Measurements from ENCODE around the gene MACROH2A2. TPM values are rescaled to one million over a fixed set of nuclear protein-coding genes. Genes with fewer than 3 reads are reported as not detected.

MACROH2A2 gene
- total and polyA plus RNA-seq, 2 of the 13 experiments (the other 11 are each of a cell fraction or from before 2014, with no cell fraction given): 9.8 to 43.1 TPM

DNA sequence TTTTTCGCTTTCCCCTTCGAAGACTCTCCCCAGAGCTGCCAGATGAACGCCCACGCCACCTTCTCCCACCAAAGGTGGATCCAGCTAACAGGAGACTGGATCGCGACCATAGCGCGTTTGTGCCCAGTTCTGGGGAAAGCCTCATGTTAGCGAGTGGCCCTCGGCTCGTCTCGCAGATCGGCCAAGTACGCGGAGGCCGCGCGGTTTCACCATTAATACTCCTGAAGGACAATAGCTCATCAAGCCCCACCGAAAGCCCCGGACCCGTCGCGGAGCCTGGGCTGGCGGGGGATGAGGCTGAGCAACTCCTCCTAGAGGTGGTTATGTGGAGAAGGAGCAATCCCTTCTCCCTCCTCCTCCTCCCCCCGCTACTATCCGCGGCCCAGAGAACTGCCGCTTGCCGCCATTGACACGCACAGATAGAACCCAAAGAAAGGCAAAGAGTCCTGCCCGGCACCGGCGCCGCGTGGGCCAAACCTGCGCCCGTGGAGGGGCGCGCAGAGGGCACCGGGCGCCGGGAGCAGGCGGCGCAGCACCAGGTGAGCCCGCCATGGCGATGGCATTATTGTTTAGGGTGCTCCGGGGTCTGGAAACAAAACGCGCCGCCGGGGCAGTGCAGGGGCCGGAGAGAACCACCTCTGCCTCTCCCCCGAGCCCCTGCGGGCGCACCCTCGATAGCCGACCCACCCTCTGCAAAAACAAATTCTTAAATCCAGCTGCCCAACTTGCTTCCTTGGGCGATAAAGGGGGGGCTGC lies at the start of gene MACROH2A2 (continued):
- TF ChIP-seq E2F5 (CRISPR knock-in tag; conservative IDR thresholded peaks at IDR 0.05): no peak
- no peak for TF ChIP-seq ZNF574 (CRISPR knock-in tag; IDR thresholded peaks at IDR 0.05)
- TF ChIP-seq ZBTB44 (CRISPR knock-in tag; IDR thresholded peaks at IDR 0.05): no peak
- TF ChIP-seq ZNF431 (CRISPR knock-in tag; IDR thresholded peaks at IDR 0.05; ENCODE audit: borderline replicate concordance, low read depth): no peak
- 0 out of 2 replicates have a peak, but pooled peaks have one; percentile 21 for TF ChIP-seq SP4 (CRISPR knock-in tag; IDR thresholded peaks at IDR 0.05)
- 0 out of 2 replicates have a peak, but pooled peaks have one; percentile 39 for TF ChIP-seq ZNF792 (CRISPR knock-in tag; IDR thresholded peaks at IDR 0.05)
- TF ChIP-seq YEATS4 (CRISPR knock-in tag; IDR thresholded peaks at IDR 0.05; ENCODE audit: borderline replicate concordance): peak; percentile 54
- no peak for TF ChIP-seq ZNF746 (CRISPR knock-in tag; IDR thresholded peaks at IDR 0.05)
- no peak for TF ChIP-seq ATF1 (CRISPR knock-in tag; IDR thresholded peaks at IDR 0.05)
- TF ChIP-seq ZNF460 (CRISPR knock-in tag; IDR thresholded peaks at IDR 0.05; ENCODE audit: borderline replicate concordance): no peak
- TF ChIP-seq, protein P1, sequence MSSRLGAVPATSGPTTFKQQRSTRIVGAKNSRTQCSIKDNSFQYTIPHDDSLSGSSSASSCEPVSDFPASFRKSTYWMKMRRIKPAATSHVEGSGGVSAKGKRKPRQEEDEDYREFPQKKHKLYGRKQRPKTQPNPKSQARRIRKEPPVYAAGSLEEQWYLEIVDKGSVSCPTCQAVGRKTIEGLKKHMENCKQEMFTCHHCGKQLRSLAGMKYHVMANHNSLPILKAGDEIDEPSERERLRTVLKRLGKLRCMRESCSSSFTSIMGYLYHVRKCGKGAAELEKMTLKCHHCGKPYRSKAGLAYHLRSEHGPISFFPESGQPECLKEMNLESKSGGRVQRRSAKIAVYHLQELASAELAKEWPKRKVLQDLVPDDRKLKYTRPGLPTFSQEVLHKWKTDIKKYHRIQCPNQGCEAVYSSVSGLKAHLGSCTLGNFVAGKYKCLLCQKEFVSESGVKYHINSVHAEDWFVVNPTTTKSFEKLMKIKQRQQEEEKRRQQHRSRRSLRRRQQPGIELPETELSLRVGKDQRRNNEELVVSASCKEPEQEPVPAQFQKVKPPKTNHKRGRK (CRISPR knock-in tag; IDR thresholded peaks at IDR 0.05): no peak
- TF ChIP-seq KDM5B (CRISPR knock-in tag; IDR thresholded peaks at IDR 0.05; ENCODE audit: borderline replicate concordance): peak; percentile 81; the same call in 1 of the 2 replicates
- peak; percentile 15; the same call in 1 of the 2 replicates for TF ChIP-seq HMG20A (CRISPR knock-in tag; IDR thresholded peaks at IDR 0.05; ENCODE audit: borderline replicate concordance)
- no peak for TF ChIP-seq SIN3B (IDR thresholded peaks at IDR 0.05; ENCODE audit: low read length)
- TF ChIP-seq CCDC6 (CRISPR knock-in tag; IDR thresholded peaks at IDR 0.05): no peak
- peak; percentile 98 for TF ChIP-seq ZNF263 (CRISPR knock-in tag; IDR thresholded peaks at IDR 0.05)
- TF ChIP-seq NR3C1 (CRISPR knock-in tag; IDR thresholded peaks at IDR 0.05): no peak
- TF ChIP-seq JDP2 (CRISPR knock-in tag; IDR thresholded peaks at IDR 0.05; ENCODE audit: borderline replicate concordance): no peak
- no peak for TF ChIP-seq FOXK2 (IDR thresholded peaks at IDR 0.05)
- TF ChIP-seq STAT5B (CRISPR knock-in tag; IDR thresholded peaks at IDR 0.05): no peak
- no peak for TF ChIP-seq ZNF10 (CRISPR knock-in tag; IDR thresholded peaks at IDR 0.05; ENCODE audit: borderline replicate concordance, low read depth)
